AG09309 (cell line): Measurements from ENCODE around the gene MAP4K4.
A peak's percentile ranks its signal among the peaks of the same experiment; 100 is the strongest.

ENCODE experiments used
- DNase-seq: peaks from one replicate; pipeline ENCODE4 v3.0.0-alpha.2; 2010; ENCODE audit warnings: low read depth
- H3K4me3 ChIP-seq: 2 replicates; pipeline ENCODE4 v1.5.1; 2011; ENCODE audit warnings: mild to moderate bottlenecking, low read depth, low read length, moderate library complexity; ENCODE audit not compliant: control insufficient read depth
- CTCF ChIP-seq: IDR thresholded peaks from 2 replicates; pipeline ENCODE4 v1.5.1; 2011; ENCODE audit warnings: mild to moderate bottlenecking, low read depth, low read length, inconsistent platforms; ENCODE audit not compliant: insufficient read depth, control insufficient read depth; ENCODE audit errors: missing control alignments

MAP4K4 gene

GRCh38 chr2:101893681-101894381, 196.3 kb downstream of the MAP4K4 start:
- TF ChIP-seq CTCF: no peak
- H3K4me3 ChIP-seq: no peak overlapping the region
- peak; percentile 11 for DNase-seq

GRCh38 chr2:101895039-101895438, 197.5 kb downstream of the MAP4K4 start:
- DNase-seq: no peak
- no peak overlapping the region for H3K4me3 ChIP-seq
- TF ChIP-seq CTCF: no peak

GRCh38 chr2:101895819-101896322, 198.4 kb downstream of the MAP4K4 start:
- no peak overlapping the region for H3K4me3 ChIP-seq
- no peak for DNase-seq
- no peak for TF ChIP-seq CTCF

- no peak overlapping the region for H3K4me3 ChIP-seq
- no peak for TF ChIP-seq CTCF
- no peak for DNase-seq
These were observed 199.8 kb downstream of the MAP4K4 start for GRCh38 chr2:101897301-101897700.

- no peak for TF ChIP-seq CTCF
- no peak for DNase-seq
- H3K4me3 ChIP-seq: no peak overlapping the region
These were observed 201.8 kb downstream of the MAP4K4 start for GRCh38 chr2:101899265-101899664.

- DNase-seq: no peak
- TF ChIP-seq CTCF: no peak
- no peak overlapping the region for H3K4me3 ChIP-seq
These were observed 202.4 kb downstream of the MAP4K4 start for GRCh38 chr2:101899871-101900270.

- DNase-seq: no peak
- no peak for TF ChIP-seq CTCF
- no peak overlapping the region for H3K4me3 ChIP-seq
These were observed 202.9 kb downstream of the MAP4K4 start for GRCh38 chr2:101900375-101900774.
